ENCODE results near the gene TRPC3. TPM values are rescaled to one million over a fixed set of nuclear protein-coding genes. Genes with fewer than 3 reads are reported as not detected.

Gene TRPC3
- total RNA-seq, 1 donor: 1.3 TPM

DNA sequence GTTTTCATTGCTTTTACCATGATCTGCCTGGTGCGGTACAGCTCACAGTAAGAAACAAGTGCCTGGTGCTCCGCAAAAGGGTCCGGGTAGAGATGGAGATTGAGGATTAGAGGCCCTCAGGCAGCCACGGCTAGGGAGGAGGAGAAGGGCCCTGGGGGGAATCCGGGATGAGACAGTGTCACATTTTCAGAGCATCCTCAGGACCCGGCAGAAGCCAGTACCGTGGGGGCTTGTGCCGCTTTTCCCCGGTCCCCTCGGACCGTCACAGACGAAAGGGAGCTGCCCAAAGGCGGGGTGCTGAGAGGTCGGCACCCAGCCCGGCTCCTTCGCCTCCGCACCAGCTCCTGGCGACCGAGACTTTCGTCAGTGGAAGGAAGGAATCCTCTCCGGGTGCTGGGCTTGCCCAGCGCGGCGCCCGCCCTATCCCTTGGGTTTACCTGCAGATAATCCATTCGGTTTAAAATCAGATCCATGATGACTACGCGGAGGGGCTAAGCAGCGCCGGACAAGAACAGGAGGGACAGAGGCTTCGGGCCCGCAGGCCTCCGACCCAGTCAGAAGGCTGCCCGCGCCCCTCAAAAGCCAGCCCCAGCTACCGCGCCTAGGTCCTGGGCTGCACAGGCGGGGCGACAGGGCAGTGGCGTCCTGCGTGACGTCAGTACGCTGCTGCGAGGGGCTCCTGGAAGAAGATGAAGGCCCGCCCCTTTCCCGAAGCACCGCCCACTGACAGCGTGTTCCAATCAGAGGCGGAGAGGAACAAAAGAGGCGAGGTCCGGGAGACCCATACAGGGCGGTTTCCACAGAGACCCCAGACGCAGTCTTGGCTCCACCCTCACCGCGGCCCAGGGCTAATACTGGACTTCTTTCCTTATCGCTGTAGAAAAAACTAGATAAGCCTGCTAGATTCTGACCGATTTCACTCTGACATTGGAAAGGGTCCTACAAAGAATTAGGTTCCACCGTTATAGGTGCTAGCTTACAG lies 81.7 kb downstream of the TRPC3 start, which contains the start of gene BBS7:
Gene BBS7, minus strand, starts transcription at position 634 of the 982 bp plus-strand sequence. Its CDS starts 161 bp downstream, at position 473.
- H3K4me3 ChIP-seq (ENCODE audit: low read depth, low read length): peak within 1 kb of the TSS; percentile 82
- TF ChIP-seq, protein P1, sequence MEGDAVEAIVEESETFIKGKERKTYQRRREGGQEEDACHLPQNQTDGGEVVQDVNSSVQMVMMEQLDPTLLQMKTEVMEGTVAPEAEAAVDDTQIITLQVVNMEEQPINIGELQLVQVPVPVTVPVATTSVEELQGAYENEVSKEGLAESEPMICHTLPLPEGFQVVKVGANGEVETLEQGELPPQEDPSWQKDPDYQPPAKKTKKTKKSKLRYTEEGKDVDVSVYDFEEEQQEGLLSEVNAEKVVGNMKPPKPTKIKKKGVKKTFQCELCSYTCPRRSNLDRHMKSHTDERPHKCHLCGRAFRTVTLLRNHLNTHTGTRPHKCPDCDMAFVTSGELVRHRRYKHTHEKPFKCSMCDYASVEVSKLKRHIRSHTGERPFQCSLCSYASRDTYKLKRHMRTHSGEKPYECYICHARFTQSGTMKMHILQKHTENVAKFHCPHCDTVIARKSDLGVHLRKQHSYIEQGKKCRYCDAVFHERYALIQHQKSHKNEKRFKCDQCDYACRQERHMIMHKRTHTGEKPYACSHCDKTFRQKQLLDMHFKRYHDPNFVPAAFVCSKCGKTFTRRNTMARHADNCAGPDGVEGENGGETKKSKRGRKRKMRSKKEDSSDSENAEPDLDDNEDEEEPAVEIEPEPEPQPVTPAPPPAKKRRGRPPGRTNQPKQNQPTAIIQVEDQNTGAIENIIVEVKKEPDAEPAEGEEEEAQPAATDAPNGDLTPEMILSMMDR (IDR thresholded peaks at IDR 0.05; ENCODE audit: insufficient read depth, low read depth, low read length): no peak
- DNase-seq (ENCODE audit: low read depth): peak; percentile 97

DNA sequence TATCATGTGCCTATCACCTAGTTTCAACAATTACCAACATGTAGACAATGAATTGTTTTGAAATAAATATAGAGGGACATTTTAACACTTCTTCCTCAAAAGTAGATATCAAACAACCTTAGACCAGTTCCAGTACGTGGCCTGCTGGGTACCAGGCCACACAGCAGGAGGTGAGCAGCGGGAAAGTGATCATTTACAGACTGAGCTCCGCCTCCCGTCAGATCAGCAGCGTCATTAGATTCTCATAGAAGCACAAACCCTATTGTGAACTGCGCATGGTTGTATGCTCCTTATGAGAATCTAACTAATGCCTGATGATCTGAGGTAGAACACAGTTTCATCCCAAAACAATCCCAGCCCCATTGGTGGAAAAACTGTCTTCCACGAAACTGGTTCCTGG lies 88.1 kb downstream of the TRPC3 start:
- TF ChIP-seq, protein P1 (IDR thresholded peaks at IDR 0.05; ENCODE audit: insufficient read depth, low read depth, low read length): no peak
- no peak for DNase-seq (ENCODE audit: low read depth)
- H3K4me3 ChIP-seq (ENCODE audit: low read depth, low read length): no peak overlapping the region

DNA sequence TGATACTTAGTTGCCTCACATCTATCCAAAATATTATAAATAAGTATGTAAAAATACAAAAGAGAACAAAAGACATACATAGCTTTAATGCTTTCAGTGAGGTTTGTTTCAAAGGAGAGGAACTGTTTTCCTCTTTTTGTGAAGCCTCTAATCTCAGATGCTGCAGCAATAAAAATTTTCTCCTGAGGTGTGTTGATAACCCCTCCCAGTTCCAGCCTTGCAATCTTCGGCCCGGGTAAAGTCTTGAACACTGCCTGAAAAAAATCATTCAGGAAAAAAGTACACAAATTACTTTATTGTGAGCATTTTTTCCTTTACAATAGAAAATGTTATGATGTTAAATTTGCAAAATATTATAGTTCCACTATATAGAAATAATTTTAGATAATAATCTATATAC lies 90.4 kb downstream of the TRPC3 start:
- TF ChIP-seq, protein P1 (IDR thresholded peaks at IDR 0.05; ENCODE audit: insufficient read depth, low read depth, low read length): no peak

DNA sequence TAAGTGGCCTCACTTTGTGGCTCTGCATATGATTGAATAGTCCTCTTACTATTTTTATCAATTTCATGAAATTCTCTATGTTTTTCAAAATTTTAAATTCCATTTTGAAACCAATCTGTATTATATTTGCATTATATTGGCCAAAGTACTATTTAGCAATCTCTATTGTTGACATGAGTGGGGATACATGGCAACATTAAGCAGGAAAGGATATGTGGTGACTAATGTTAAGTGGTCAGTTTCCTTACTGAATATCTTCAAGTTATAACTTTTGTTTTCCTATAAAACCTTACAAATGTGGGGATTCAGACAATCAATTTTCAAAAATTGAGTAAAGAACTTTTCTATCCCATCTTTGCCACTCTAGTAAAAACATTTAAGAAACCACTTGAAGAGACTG lies 91.7 kb downstream of the TRPC3 start:
- TF ChIP-seq, protein P1 (IDR thresholded peaks at IDR 0.05; ENCODE audit: insufficient read depth, low read depth, low read length): no peak
- no peak overlapping the region for H3K4me3 ChIP-seq (ENCODE audit: low read depth, low read length)
- DNase-seq (ENCODE audit: low read depth): no peak

More for the DNA sequence above, 90.4 kb downstream of the TRPC3 start:
- DNase-seq (ENCODE audit: low read depth): no peak
- no peak overlapping the region for H3K4me3 ChIP-seq (ENCODE audit: low read depth, low read length)

DNA sequence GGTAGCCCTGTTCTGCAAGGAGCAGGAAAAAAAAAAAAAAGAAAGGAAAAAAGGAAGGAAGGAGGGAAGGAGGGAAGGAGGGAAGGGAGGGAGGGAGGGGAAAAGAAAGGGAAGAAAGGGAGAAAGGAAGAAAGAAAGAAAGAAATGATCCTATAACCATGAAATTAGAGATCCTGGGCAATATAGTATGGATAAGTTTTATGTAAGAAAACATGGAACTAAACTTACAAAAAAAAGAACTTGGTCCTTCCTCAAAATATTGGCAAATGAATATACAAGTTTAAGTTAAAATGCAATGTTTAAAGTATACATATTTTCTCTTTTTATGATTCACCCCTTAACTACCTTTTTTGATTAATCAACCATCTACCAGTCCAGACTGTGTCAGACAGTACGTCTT lies 100.5 kb downstream of the TRPC3 start:
- TF ChIP-seq, protein P1 (IDR thresholded peaks at IDR 0.05; ENCODE audit: insufficient read depth, low read depth, low read length): no peak
- no peak for DNase-seq (ENCODE audit: low read depth)
- H3K4me3 ChIP-seq (ENCODE audit: low read depth, low read length): no peak overlapping the region

DNA sequence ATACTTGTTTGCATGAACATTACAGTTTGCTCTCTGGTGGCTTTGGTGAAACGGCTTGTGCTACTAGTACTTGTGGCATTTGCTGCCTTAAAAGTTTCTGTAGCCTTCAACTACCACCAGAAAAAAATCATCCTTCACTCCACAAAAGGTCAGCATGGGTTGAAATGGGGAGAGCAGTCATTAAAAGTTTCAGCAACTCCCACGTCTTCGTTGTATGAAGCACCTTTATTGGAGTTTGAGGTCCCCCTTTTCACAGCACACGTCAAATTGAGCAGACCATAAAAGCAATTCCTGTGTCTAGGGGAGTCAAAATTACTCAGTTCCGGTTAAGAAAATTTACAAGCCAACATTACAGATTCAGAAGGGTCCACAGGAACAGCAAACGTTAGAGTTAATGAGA lies 105.2 kb downstream of the TRPC3 start:
- TF ChIP-seq, protein P1 (IDR thresholded peaks at IDR 0.05; ENCODE audit: insufficient read depth, low read depth, low read length): no peak
- H3K4me3 ChIP-seq (ENCODE audit: low read depth, low read length): no peak overlapping the region
- no peak for DNase-seq (ENCODE audit: low read depth)

Data from fibroblast of villous mesenchyme (primary cell).